Keratinocyte (primary cell): Measurements from ENCODE around the gene KRTAP3-3.

ENCODE experiments used
- CTCF ChIP-seq, 3 experiments: IDR thresholded peaks in 1 of 3; conservative IDR thresholded peaks in 1 of 3; optimal IDR thresholded peaks in 1 of 3; 2 replicates in 2 of 3; 3 replicates in 1 of 3; pipeline versions ENCODE3 to v1.5.1; 2011; ENCODE audit warnings: low read length in 3 of 3, mild to moderate bottlenecking in 3 of 3, moderate library complexity in 2 of 3, control low read depth in 1 of 3, inconsistent platforms in 1 of 3; ENCODE audit not compliant: insufficient read depth in 2 of 3; ENCODE audit errors: extremely low read depth in 1 of 3
- EZH2 ChIP-seq: IDR thresholded peaks from one replicate; pipeline ENCODE4 v1.6.1; 2012; ENCODE audit warnings: inconsistent platforms, mild to moderate bottlenecking, low read length, moderate library complexity

GRCh38 chr17:40996829-40997228, 2.9 kb upstream of the KRTAP3-3 start:
- no peak for TF ChIP-seq CTCF (optimal IDR thresholded peaks at IDR 0.05 in 1 of 3, IDR thresholded peaks at IDR 0.05 in 1 of 3, conservative IDR thresholded peaks at IDR 0.05 in 1 of 3; ENCODE audit: extremely low read depth in 1 of 3, insufficient read depth in 2 of 3, low read length in 3 of 3)
- TF ChIP-seq EZH2: no peak
